T47D (cell line): ENCODE data around the gene REG4.
A peak's percentile ranks its signal among the peaks of the same experiment; 100 is the strongest.
"Not testable (repeated sequence)": the region's sequence is repeated elsewhere in the genome, so short reads cannot be mapped to it uniquely, and the experiment has no call there.

ENCODE experiments used
- DNase-seq, 2 experiments: peaks; one replicate each; pipeline versions ENCODE4 v3.0.0 to v3.0.0-alpha.2; 2011 to 2012; ENCODE audit warnings: low read depth in 1 of 2, low spot score in 1 of 2
- JUND ChIP-seq: IDR thresholded peaks from 2 replicates; pipeline ENCODE4 v1.6.1; 2012; ENCODE audit warnings: low read depth
- in situ Hi-C: cut with HindIII; loops from 2 replicates; pipeline ENCODE4 v1.10.0; 2016; ENCODE audit warnings: low sequenced_read_pairs, low pct_unique_long_range_greater_than_20kb

The REG4 gene

GRCh38 chr1:119811387-119811786, at the start of gene REG4:
REG4 (minus strand) TSS chr1:119811460; CDS start chr1:119808769, 2,691 bp downstream.
- no peak for TF ChIP-seq JUND
- no peak for DNase-seq
- in situ Hi-C loops = no loop called here

GRCh38 chr1:119859647-119860046, 48.4 kb upstream of the REG4 start:
- no peak for TF ChIP-seq JUND
- in situ Hi-C loops = no loop called here

GRCh38 chr1:119858556-119859214, 47.4 kb upstream of the REG4 start:
- DNase-seq, in situ Hi-C loops: not testable (repeated sequence)

More at GRCh38 chr1:119859647-119860046, 48.4 kb upstream of the REG4 start:
- DNase-seq = no peak

- in situ Hi-C loops = no loop called here
- no peak for DNase-seq
- TF ChIP-seq JUND = no peak
Observed at GRCh38 chr1:119858126-119858525, 46.9 kb upstream of the REG4 start.

GRCh38 chr1:119853155-119853554, 41.9 kb upstream of the REG4 start:
- in situ Hi-C loops = no loop called here
- DNase-seq = no peak
- TF ChIP-seq JUND = no peak

GRCh38 chr1:119844206-119844605, 32.9 kb upstream of the REG4 start:
- in situ Hi-C loops = not testable (repeated sequence)

GRCh38 chr1:119841306-119841705, 30.0 kb upstream of the REG4 start:
- in situ Hi-C loops = no loop called here
- DNase-seq = no peak
- TF ChIP-seq JUND = no peak

More at GRCh38 chr1:119844206-119844605, 32.9 kb upstream of the REG4 start:
- DNase-seq = not testable (repeated sequence)

GRCh38 chr1:119840745-119841144, 29.5 kb upstream of the REG4 start:
- TF ChIP-seq JUND = no peak
- in situ Hi-C loops = no loop called here
- DNase-seq = no peak

- no peak for TF ChIP-seq JUND
- in situ Hi-C loops = no loop called here
- no peak for DNase-seq
Observed at GRCh38 chr1:119838236-119838635, 27.0 kb upstream of the REG4 start.

GRCh38 chr1:119834990-119835389, 23.7 kb upstream of the REG4 start:
- no peak for DNase-seq
- TF ChIP-seq JUND = no peak
- in situ Hi-C loops = no loop called here

- TF ChIP-seq JUND = no peak
- no peak for DNase-seq
- in situ Hi-C loops = no loop called here
Observed at GRCh38 chr1:119831027-119831426, 19.8 kb upstream of the REG4 start.

- DNase-seq = no peak
- in situ Hi-C loops = no loop called here
- no peak for TF ChIP-seq JUND
Observed at GRCh38 chr1:119829625-119830024, 18.4 kb upstream of the REG4 start.

- DNase-seq, in situ Hi-C loops: not testable (repeated sequence)
Observed at GRCh38 chr1:119829006-119829405, 17.7 kb upstream of the REG4 start.

- no peak for TF ChIP-seq JUND
Observed at GRCh38 chr1:119828266-119828665, 17.0 kb upstream of the REG4 start.

GRCh38 chr1:119827010-119827409, 15.8 kb upstream of the REG4 start:
- in situ Hi-C loops = no loop called here
- peak in 1 of 2 experiments; percentile 15 for DNase-seq
- TF ChIP-seq JUND = no peak

More at GRCh38 chr1:119828266-119828665, 17.0 kb upstream of the REG4 start:
- DNase-seq = no peak
- in situ Hi-C loops = no loop called here
